Stomach smooth muscle (tissue), 2 donors: ENCODE data around the gene FAM120AOS.

ENCODE experiments used
- H3K27ac ChIP-seq: one replicate; pipeline ENCODE4 v1.7.0; 2013; ENCODE audit warnings: mild to moderate bottlenecking, low read length, inconsistent platforms
- H3K27me3 ChIP-seq, 2 donors: one replicate each; pipeline ENCODE4 v1.7.0; 2013; ENCODE audit warnings: low read length in 2 of 2; ENCODE audit not compliant: insufficient read depth in 2 of 2, control insufficient read depth in 1 of 2
- H3K36me3 ChIP-seq, 2 donors: one replicate each; pipeline ENCODE4 v1.7.0; 2013; ENCODE audit warnings: low read length in 2 of 2; ENCODE audit not compliant: control insufficient read depth in 2 of 2, insufficient read depth in 2 of 2
- H3K4me1 ChIP-seq: one replicate; pipeline ENCODE4 v1.7.0; 2013; ENCODE audit warnings: low read length; ENCODE audit not compliant: control insufficient read depth, insufficient read depth
- H3K4me3 ChIP-seq, 2 donors: one replicate each; pipeline ENCODE4 v1.7.0; 2013; ENCODE audit warnings: low read length in 2 of 2
- H3K9ac ChIP-seq, 2 donors: one replicate each; pipeline ENCODE4 v1.7.0; 2013; ENCODE audit warnings: low read length in 2 of 2, mild to moderate bottlenecking in 1 of 2
- H3K9me3 ChIP-seq, 2 donors: one replicate each; pipeline ENCODE4 v1.7.0; 2013; ENCODE audit warnings: low read length in 2 of 2; ENCODE audit not compliant: control insufficient read depth in 2 of 2
- donor health status: healthy.
- donor health status: Pancreatic carcinoma.

Gene FAM120AOS

GRCh38 chr9:93480728-93481324, 27.4 kb upstream of the FAM120AOS start:
- H3K4me3 ChIP-seq, result no peak overlapping the region
- H3K27ac ChIP-seq, result no peak overlapping the region
- no peak overlapping the region for H3K9ac ChIP-seq
- peaks cover 2 to 12% of the 10 kb centered on the region in 2 donors for H3K36me3 ChIP-seq
- no peaks in the 10 kb centered on the region for H3K4me1 ChIP-seq
- H3K9me3 ChIP-seq, result no peaks in the 10 kb centered on the region
- no peaks in the 10 kb centered on the region for H3K27me3 ChIP-seq

DNA sequence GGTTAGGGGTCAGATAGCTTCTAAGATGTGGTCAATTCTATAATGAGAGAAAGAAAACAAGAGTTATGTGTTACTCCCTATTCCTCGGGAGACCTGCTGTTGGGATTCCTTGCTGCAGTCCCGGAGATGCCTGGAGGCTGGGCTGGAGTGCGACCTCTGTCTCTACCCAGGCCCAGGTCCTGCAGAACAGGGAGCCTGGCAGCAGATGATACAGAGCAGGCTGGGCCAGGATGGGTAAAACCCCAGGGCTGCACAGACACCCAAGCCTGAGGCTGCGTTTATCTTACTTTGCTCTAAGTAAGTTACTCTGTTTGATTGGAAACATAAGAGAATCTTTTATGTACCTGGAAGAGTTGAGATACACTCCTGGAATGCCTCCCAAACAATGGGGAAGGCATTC, 26.9 kb upstream of the FAM120AOS start:
- Histone ChIP-seq H3K4me3 (no peak overlapping the region), H3K9ac (no peak overlapping the region), H3K27ac (no peak overlapping the region), H3K36me3 (peaks cover 2 to 12% of the 10 kb centered on the region in 2 donors), H3K4me1 (no peaks in the 10 kb centered on the region), H3K9me3 (no peaks in the 10 kb centered on the region), H3K27me3 (no peaks in the 10 kb centered on the region)

DNA sequence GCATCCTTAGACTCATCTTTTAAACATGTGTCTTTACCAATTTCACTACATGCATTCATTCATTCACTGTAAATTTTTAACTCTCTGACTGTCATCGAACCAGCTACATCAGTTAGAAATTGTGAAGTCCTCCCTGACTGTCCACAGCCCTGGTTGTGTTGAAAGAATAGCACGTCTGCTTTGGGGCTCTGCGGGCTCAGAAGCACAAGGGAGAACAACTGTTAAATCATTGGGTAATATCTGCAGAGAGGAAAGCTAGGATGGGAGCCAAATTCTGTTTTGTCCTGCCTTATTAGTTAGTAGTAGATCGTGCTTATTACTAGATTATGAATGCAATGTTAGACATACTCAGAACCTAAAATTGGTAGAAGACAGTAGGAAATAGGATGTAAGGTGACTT, 26.3 kb upstream of the FAM120AOS start:
- H3K27ac ChIP-seq, result no peak overlapping the region
- no peaks in the 10 kb centered on the region for H3K9me3 ChIP-seq
- no peak overlapping the region for H3K4me3 ChIP-seq
- peaks cover 2 to 9% of the 10 kb centered on the region in 2 donors for H3K36me3 ChIP-seq
- no peaks in the 10 kb centered on the region for H3K4me1 ChIP-seq
- no peaks in the 10 kb centered on the region for H3K27me3 ChIP-seq
- no peak overlapping the region for H3K9ac ChIP-seq

DNA sequence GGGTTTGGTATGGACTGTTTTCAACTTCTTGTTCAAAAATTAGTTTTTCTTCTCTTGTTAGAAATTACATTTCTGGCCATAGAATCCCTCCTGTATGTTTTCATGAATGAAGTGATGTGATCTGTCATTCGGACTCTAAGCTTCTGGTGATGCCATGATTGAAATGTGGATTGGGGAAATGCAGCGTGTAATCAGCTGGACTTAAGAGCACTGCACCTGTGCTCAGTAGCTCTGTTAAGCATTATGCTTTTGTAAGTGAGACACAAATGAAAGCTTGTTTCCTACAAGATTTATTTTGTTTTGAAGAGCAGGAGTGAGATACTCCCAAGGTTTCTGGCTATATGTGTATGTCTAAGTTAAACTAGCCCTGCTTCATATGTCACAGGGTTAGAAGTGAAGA, 24.0 kb upstream of the FAM120AOS start:
- no peaks in the 10 kb centered on the region for H3K9me3 ChIP-seq
- H3K27ac ChIP-seq, result no peak overlapping the region

DNA sequence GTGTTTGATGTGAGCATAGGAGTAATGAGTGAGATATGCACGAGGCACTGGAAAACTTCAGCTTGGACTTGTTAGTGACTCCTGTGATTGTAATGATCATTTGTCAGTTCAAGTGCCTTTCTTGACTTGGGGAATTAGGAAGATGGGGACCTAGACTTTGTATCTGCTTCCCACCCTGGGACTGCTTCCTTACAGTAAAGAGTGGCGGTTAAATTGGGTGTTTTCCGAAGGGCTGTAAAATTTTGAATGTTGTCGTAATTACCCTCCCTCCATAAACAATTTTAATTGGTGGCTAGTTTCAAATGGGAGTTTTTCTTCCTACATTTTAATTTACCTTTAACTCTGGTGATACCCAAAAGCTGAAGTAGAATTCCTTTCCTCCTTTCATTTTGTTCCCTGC, 23.5 kb upstream of the FAM120AOS start:
- Histone ChIP-seq H3K27me3 (no peaks in the 10 kb centered on the region), H3K9me3 (no peaks in the 10 kb centered on the region)

More for the DNA sequence above, 24.0 kb upstream of the FAM120AOS start:
- Histone ChIP-seq H3K9ac (no peak overlapping the region), H3K4me3 (no peak overlapping the region), H3K27me3 (no peaks in the 10 kb centered on the region), H3K36me3 (peaks cover 2 to 3% of the 10 kb centered on the region in 2 donors), H3K4me1 (no peaks in the 10 kb centered on the region)

DNA sequence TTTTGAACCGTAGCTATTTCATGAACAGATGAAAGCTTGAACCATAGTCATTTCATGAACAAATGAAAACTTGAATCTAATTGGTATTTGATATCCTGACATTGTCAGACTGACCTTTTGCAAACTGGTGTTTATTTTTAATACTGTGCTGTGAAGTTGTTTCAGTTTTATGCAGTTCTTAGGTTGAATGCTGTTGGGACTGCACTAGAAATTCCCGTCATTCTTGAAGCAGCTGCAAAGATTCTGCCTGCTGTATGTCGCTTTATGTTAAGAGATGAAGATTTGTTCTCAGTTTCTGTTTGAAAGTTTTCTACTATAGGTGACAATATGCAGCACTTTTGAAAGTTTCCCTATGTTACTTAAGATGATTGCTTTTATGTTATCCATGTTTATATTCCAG, 22.5 kb upstream of the FAM120AOS start:
- Histone ChIP-seq H3K4me1 (no peaks in the 10 kb centered on the region), H3K27ac (no peak overlapping the region), H3K9me3 (no peaks in the 10 kb centered on the region), H3K4me3 (no peak overlapping the region), H3K36me3 (peaks cover 2 to 3% of the 10 kb centered on the region in 2 donors), H3K27me3 (no peaks in the 10 kb centered on the region), H3K9ac (no peak overlapping the region)

More for the DNA sequence above, 23.5 kb upstream of the FAM120AOS start:
- Histone ChIP-seq H3K4me1 (no peaks in the 10 kb centered on the region), H3K36me3 (peaks cover 2 to 3% of the 10 kb centered on the region in 2 donors), H3K4me3 (no peak overlapping the region), H3K9ac (no peak overlapping the region), H3K27ac (no peak overlapping the region)

DNA sequence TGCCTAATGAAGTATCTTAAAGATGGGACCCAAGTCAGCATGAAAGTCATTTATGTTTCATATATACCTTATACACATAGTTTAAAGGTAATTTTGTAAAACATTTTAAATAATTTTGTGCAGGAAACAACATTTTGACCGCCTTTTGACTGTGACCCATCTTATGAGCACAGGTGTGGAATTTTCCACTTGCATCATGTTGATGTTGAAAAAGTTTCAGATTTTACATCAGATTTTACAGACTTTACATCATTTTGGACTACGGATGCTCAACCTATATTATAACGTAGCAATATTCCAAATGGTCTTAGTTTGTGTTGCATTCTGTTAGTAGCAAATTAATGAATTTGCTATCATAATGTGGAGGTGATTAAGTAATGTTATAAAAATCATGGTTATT, 21.7 kb upstream of the FAM120AOS start:
- no peaks in the 10 kb centered on the region for H3K9me3 ChIP-seq

GRCh38 chr9:93473411-93473810, 20.0 kb upstream of the FAM120AOS start:
- no peaks in the 10 kb centered on the region for H3K9me3 ChIP-seq
- no peak overlapping the region for H3K27ac ChIP-seq

More for the DNA sequence above, 21.7 kb upstream of the FAM120AOS start:
- H3K27me3 ChIP-seq, result no peaks in the 10 kb centered on the region
- H3K36me3 ChIP-seq, result peaks cover 0 to 2% of the 10 kb centered on the region in 2 donors
- no peak overlapping the region for H3K9ac ChIP-seq
- no peaks in the 10 kb centered on the region for H3K4me1 ChIP-seq
- H3K27ac ChIP-seq, result no peak overlapping the region
- no peak overlapping the region for H3K4me3 ChIP-seq

DNA sequence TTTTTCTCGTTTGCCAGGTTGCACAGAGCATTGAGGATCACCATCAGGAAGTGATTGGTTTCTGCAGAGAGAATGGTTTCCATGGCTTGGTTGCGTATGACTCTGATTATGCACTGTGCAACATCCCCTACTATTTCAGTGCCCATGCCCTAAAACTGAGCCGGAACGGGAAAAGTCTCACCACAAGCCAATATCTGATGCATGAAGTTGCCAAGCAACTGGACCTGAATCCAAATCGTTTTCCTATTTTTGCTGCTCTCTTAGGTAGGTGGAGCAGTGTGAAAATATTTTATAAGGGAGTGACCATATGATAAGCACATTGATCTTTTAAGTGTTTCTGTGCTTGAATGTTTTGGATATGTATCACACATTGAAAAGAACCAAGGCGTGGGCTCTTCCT, 17.7 kb upstream of the FAM120AOS start:
- H3K4me3 ChIP-seq, result no peak overlapping the region
- peaks cover 21% of the 10 kb centered on the region for H3K4me1 ChIP-seq
- H3K27me3 ChIP-seq, result no peaks in the 10 kb centered on the region
- H3K27ac ChIP-seq, result no peak overlapping the region
- no peaks in the 10 kb centered on the region for H3K36me3 ChIP-seq
- no peak overlapping the region for H3K9ac ChIP-seq
- no peaks in the 10 kb centered on the region for H3K9me3 ChIP-seq

More at GRCh38 chr9:93473411-93473810, 20.0 kb upstream of the FAM120AOS start:
- Histone ChIP-seq H3K27me3 (no peaks in the 10 kb centered on the region), H3K4me3 (no peak overlapping the region), H3K4me1 (peaks cover 7% of the 10 kb centered on the region), H3K36me3 (peaks cover 0 to 2% of the 10 kb centered on the region in 2 donors), H3K9ac (no peak overlapping the region)

DNA sequence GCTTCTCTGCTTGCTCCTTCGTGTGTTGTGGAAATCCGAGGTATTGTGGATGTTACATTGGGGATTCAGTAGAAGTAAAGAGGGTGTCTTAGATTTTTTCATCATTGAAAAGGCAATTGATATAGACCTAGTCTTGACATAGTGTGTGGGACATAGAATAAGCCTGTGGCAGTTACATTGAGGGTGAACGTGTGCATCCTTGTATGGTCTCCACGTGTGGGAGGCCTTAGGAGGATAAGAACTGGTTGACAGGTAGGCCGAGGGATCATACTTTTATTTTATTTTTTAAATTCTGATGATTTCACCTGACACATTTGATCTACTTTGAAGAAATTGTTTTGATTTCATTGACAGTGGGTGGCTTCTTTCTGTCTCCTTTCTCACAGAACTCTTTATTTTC, 17.0 kb upstream of the FAM120AOS start:
- Histone ChIP-seq H3K4me1 (peaks cover 25% of the 10 kb centered on the region), H3K4me3 (no peak overlapping the region), H3K27ac (no peak overlapping the region), H3K9me3 (no peaks in the 10 kb centered on the region), H3K9ac (no peak overlapping the region), H3K36me3 (no peaks in the 10 kb centered on the region), H3K27me3 (no peaks in the 10 kb centered on the region)

DNA sequence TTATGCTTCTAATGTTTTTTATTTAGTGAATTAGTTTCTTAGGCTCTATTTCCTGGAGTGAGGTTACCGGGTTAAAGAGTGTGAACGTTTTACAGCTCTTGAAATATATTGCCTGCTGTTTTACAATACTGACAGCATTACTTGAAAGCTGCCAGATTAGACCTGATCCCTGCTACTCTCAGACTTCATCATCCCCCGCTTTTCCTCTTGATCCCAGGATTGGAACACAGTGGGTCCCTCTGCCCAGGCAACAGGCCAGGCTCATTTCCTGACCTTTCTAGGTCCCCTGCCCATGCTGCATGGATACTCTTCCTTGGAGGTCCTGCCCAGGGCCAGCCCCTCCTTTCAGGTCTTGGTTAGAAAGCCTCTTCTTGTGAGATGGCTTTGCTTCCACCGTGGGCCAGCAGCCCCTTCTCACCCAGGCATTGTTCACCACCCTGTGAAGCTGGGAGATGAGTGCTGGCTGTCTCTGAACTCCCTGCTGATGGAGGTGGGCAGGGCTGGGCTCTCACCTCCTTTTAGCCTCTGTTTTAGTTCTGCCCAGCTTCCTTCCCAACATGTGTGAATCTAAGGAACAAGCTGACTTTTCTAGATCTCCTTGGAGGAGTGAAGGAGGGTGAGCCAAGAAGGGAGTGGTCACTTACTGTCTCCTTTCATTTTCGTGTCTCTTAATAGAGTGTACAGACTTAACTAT, 15.5 kb upstream of the FAM120AOS start:
- Histone ChIP-seq H3K9me3 (no peaks in the 10 kb centered on the region), H3K4me3 (peak overlapping the region in 1 of 2 donors; percentile 47), H3K9ac (peak overlapping the region in 1 of 2 donors; percentile 29), H3K4me1 (peaks cover 25% of the 10 kb centered on the region), H3K27ac (peak overlapping the region; percentile 26), H3K27me3 (no peaks in the 10 kb centered on the region), H3K36me3 (no peaks in the 10 kb centered on the region)
